ENCODE data around the gene AJAP1.

DNA sequence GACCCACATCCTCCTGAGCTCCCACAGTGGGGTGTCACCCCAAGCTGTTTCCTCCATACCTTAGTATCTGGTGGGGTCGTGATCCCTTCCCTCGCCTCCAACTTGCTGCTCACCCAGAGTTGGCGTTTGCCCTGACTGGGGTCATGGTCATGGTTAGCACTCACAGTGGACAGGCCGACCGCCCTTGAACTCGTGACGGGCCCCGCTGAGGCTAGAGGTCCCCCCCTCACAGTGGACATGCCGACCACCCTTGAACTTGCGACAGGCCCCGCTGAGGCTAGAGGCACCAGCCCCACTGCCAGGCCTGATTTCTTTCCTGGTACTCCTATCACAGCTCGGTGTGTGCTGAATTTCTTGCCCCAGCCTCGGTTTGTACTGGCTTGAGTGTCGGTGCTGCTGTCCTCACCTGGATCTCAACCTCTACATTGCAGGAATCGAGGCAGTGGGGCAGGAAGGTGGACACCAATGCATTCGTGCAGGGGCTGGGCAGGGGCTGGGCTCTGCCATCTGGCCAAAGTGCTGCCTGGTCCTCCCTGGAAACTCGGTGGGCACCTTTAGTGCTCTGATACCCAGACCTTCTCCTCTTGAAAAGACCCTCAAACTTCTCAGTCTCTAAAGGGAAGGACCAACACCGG is 37.5 kb upstream of the AJAP1 start:
- TF ChIP-seq, protein P1, sequence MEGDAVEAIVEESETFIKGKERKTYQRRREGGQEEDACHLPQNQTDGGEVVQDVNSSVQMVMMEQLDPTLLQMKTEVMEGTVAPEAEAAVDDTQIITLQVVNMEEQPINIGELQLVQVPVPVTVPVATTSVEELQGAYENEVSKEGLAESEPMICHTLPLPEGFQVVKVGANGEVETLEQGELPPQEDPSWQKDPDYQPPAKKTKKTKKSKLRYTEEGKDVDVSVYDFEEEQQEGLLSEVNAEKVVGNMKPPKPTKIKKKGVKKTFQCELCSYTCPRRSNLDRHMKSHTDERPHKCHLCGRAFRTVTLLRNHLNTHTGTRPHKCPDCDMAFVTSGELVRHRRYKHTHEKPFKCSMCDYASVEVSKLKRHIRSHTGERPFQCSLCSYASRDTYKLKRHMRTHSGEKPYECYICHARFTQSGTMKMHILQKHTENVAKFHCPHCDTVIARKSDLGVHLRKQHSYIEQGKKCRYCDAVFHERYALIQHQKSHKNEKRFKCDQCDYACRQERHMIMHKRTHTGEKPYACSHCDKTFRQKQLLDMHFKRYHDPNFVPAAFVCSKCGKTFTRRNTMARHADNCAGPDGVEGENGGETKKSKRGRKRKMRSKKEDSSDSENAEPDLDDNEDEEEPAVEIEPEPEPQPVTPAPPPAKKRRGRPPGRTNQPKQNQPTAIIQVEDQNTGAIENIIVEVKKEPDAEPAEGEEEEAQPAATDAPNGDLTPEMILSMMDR (conservative IDR thresholded peaks at IDR 0.05; ENCODE audit: low read length) = no peak
- no peak for TF ChIP-seq EZH2phosphoT487 (IDR thresholded peaks at IDR 0.05; ENCODE audit: borderline replicate concordance, low read depth, low read length)
